Activated naive CD8-positive, alpha-beta T cell treated with anti-CD3 and anti-CD28 coated beads, Interleukin-2, amount 10 ng/mL, durations not matched to agents 7 days and 5 days (primary cell): ENCODE measurements around the gene HPDL. TPM values are rescaled to one million over a fixed set of nuclear protein-coding genes. Genes with fewer than 3 reads are reported as not detected.
"Not testable (repeated sequence)": the region's sequence is repeated elsewhere in the genome, so short reads cannot be mapped to it uniquely, and the experiment has no call there.

Experiments
- ATAC-seq: fragments of 150-1000 bp; cut with Tn5 transposase; one replicate; pipeline ENCODE4 v1.10.0; 2021; ENCODE audit warnings: low read depth, moderate library complexity
- POLR2A ChIA-PET: fragments of 350-600 bp; sonication (Branson Sonifier 250); formaldehyde crosslinking; loops from one replicate; lab custom pipeline; 2021; ENCODE audit warnings: antibody characterized with exemption; lab: Charles Lee
- DNase-seq: peaks from one replicate; pipeline ENCODE4 v3.0.0; 2021
- H3K27ac Mint-ChIP-seq: one replicate; pipeline ENCODE4 v1.8.0; 2022; ENCODE audit warnings: mild to moderate bottlenecking, mixed read lengths
- H3K27me3 Mint-ChIP-seq: one replicate; pipeline ENCODE4 v1.8.0; 2022; ENCODE audit warnings: mild to moderate bottlenecking, moderate library complexity, mixed read lengths
- H3K36me3 Mint-ChIP-seq: one replicate; pipeline ENCODE4 v1.8.0; 2021; ENCODE audit warnings: mild to moderate bottlenecking, mixed read lengths
- H3K4me1 Mint-ChIP-seq: one replicate; pipeline ENCODE4 v1.8.0; 2021; ENCODE audit warnings: mixed read lengths
- H3K4me3 Mint-ChIP-seq: one replicate; pipeline ENCODE4 v1.8.0; 2022; ENCODE audit warnings: mild to moderate bottlenecking, moderate library complexity, mixed read lengths
- H3K9me3 Mint-ChIP-seq: one replicate; pipeline ENCODE4 v1.8.0; 2021; ENCODE audit warnings: mixed read lengths
- total RNA-seq, 2 experiments: library from RNA; stranded (reverse); gene quantifications; one replicate each; pipeline ENCODE4 v1.2.3, GENCODE V29; 2021

The HPDL gene
- total RNA-seq = 10 to 100 TPM in 1 of 2 experiments, 1 to 10 TPM in 1; 8.4 to 10.3 TPM

GRCh38 chr1:45326627-45327623 is at the start of gene HPDL:
Gene HPDL, plus strand, starts transcription at chr1:45326895. Its CDS starts 254 bp downstream, at chr1:45327149.
- no peaks in the 10 kb centered on the region for H3K9me3 Mint-ChIP-seq
- peak within 1 kb of the TSS; percentile 81 for H3K27ac Mint-ChIP-seq
- peak; percentile 83 for ATAC-seq
- POLR2A ChIA-PET = interaction anchor here (0.5 to 5.1 kb wide), 14 partner anchors 8 to 605 kb away, joined by 3 to 94 read pairs (median 6); partner anchors contain the start of genes CCDC163, HECTD3, MMACHC and MUTYH
- peak; percentile 77 for DNase-seq
- peak within 1 kb of the TSS; percentile 82 for H3K4me3 Mint-ChIP-seq
- peaks cover 7% of the 10 kb centered on the region for H3K36me3 Mint-ChIP-seq
- H3K4me1 Mint-ChIP-seq = peaks cover 16% of the 10 kb centered on the region
- peaks cover 4% of the 10 kb centered on the region for H3K27me3 Mint-ChIP-seq

GRCh38 chr1:45282351-45282750 is 44.3 kb upstream of the HPDL start:
- POLR2A ChIA-PET = no interaction called here
- H3K36me3 Mint-ChIP-seq = peaks cover 2% of the 10 kb centered on the region
- no peak overlapping the region for H3K4me3 Mint-ChIP-seq
- H3K27me3 Mint-ChIP-seq = peaks cover 15% of the 10 kb centered on the region
- no peak for DNase-seq
- no peak for ATAC-seq
- H3K9me3 Mint-ChIP-seq = peaks cover 1% of the 10 kb centered on the region
- no peak overlapping the region for H3K27ac Mint-ChIP-seq
- H3K4me1 Mint-ChIP-seq = no peaks in the 10 kb centered on the region

- H3K4me3 Mint-ChIP-seq, H3K9me3 Mint-ChIP-seq, ATAC-seq, POLR2A ChIA-PET, DNase-seq, H3K27me3 Mint-ChIP-seq, H3K36me3 Mint-ChIP-seq, H3K27ac Mint-ChIP-seq, H3K4me1 Mint-ChIP-seq: not testable (repeated sequence)
These were observed 41.8 kb upstream of the HPDL start for GRCh38 chr1:45284858-45285257.

DNA sequence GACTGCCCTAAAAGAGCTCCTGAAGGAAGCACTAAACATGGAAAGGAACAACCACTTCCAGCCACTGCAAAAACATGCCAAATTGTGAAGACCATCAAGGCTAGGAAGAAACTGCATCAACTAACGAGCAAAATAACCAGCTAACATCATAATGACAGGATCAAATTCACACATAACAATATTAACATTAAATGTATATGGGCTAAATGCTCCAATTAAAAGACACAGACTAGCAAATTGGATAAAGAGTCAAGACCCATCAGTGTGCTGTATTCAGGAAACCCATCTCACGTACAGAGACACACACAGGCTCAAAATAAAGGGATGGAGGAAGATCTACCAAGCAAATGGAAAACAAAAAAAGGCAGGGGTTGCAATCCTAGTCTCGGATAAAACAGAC is 40.2 kb upstream of the HPDL start:
- H3K27me3 Mint-ChIP-seq, H3K9me3 Mint-ChIP-seq, H3K36me3 Mint-ChIP-seq, H3K4me3 Mint-ChIP-seq, H3K27ac Mint-ChIP-seq, ATAC-seq, H3K4me1 Mint-ChIP-seq, DNase-seq, POLR2A ChIA-PET: not testable (repeated sequence)

- H3K4me1 Mint-ChIP-seq, H3K4me3 Mint-ChIP-seq, H3K36me3 Mint-ChIP-seq, H3K27ac Mint-ChIP-seq, H3K9me3 Mint-ChIP-seq, DNase-seq, POLR2A ChIA-PET, H3K27me3 Mint-ChIP-seq, ATAC-seq: not testable (repeated sequence)
These were observed 35.7 kb upstream of the HPDL start for GRCh38 chr1:45291002-45291401.

- ATAC-seq = no peak
These were observed 35.0 kb upstream of the HPDL start for GRCh38 chr1:45291716-45292115.

GRCh38 chr1:45297666-45298356 is 28.9 kb upstream of the HPDL start:
- POLR2A ChIA-PET = interaction anchor here (3.0 kb wide), 1 partner anchor 283 kb away, joined by 9 read pairs; no protein-coding TSS in a partner anchor
- DNase-seq = no peak

More at GRCh38 chr1:45291716-45292115, 35.0 kb upstream of the HPDL start:
- H3K9me3 Mint-ChIP-seq = no peaks in the 10 kb centered on the region
- no peaks in the 10 kb centered on the region for H3K36me3 Mint-ChIP-seq
- POLR2A ChIA-PET = interaction anchor here (1.0 kb wide), 1 partner anchor 278 kb away, joined by 3 read pairs; no protein-coding TSS in a partner anchor
- no peak overlapping the region for H3K4me3 Mint-ChIP-seq
- DNase-seq = no peak
- H3K4me1 Mint-ChIP-seq = peaks cover 2% of the 10 kb centered on the region
- H3K27ac Mint-ChIP-seq = no peak overlapping the region
- H3K27me3 Mint-ChIP-seq = no peaks in the 10 kb centered on the region

DNA sequence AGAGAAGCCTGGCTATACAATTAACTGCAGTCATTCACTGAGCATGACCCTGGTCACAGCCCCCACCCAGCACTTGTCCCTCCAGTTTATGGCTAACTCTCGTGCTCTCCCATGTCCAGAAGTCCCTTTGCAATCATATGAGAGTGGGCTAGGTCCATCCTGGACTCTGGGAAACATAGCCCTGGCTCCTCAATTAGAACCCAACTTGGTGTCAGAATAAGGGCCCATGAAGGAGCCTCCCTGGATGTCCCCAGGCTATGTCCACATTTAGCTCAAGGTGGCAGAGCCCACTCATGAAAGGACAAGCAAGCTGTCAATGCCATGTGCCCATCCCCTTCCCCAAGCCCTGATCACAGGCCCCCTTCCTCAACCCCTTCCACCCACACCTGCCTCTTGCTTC is 27.4 kb upstream of the HPDL start:
- H3K4me1 Mint-ChIP-seq = peaks cover 4% of the 10 kb centered on the region
- POLR2A ChIA-PET = interaction anchor here (1.1 to 3.0 kb wide), 2 partner anchors 285 to 287 kb away, joined by 3 to 9 read pairs; partner anchors contain the start of gene UROD
- no peaks in the 10 kb centered on the region for H3K27me3 Mint-ChIP-seq
- ATAC-seq = no peak
- H3K27ac Mint-ChIP-seq = no peak overlapping the region
- H3K9me3 Mint-ChIP-seq = no peaks in the 10 kb centered on the region
- no peak overlapping the region for H3K4me3 Mint-ChIP-seq
- no peak for DNase-seq
- H3K36me3 Mint-ChIP-seq = no peaks in the 10 kb centered on the region

More at GRCh38 chr1:45297666-45298356, 28.9 kb upstream of the HPDL start:
- H3K4me3 Mint-ChIP-seq = no peak overlapping the region
- ATAC-seq = no peak
- H3K4me1 Mint-ChIP-seq = peaks cover 6% of the 10 kb centered on the region
- no peak overlapping the region for H3K27ac Mint-ChIP-seq
- no peaks in the 10 kb centered on the region for H3K36me3 Mint-ChIP-seq
- no peaks in the 10 kb centered on the region for H3K27me3 Mint-ChIP-seq
- no peaks in the 10 kb centered on the region for H3K9me3 Mint-ChIP-seq

- POLR2A ChIA-PET = interaction anchor here (0.5 to 3.0 kb wide), 6 partner anchors 286 to 578 kb away, joined by 3 to 9 read pairs (median 4); partner anchors contain the start of genes RNU5D-1 and UROD
- DNase-seq (no peak), ATAC-seq (no peak)
- Mint-ChIP-seq H3K4me1 (peaks cover 10% of the 10 kb centered on the region), H3K27ac (no peak overlapping the region), H3K27me3 (no peaks in the 10 kb centered on the region), H3K36me3 (no peaks in the 10 kb centered on the region), H3K9me3 (no peaks in the 10 kb centered on the region), H3K4me3 (no peak overlapping the region)
These were observed 26.6 kb upstream of the HPDL start for GRCh38 chr1:45299981-45300668.

DNA sequence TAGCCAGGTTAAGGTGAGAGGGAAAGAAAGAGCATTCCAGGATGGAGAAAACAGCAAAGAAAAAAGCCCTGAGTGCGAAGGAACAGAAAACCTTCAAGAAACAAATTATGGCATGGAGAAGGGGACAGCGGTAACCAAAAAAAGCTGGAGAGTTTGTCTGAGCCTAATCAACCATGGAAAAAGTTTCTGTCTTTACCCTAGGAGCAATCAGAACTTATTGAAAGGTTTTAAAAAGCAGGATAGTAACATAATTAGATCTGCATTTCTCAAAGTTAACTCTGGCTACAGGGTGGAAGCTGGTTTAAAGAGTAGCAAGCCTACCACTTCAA is 26.1 kb upstream of the HPDL start:
- Mint-ChIP-seq H3K9me3 (no peaks in the 10 kb centered on the region), H3K27me3 (no peaks in the 10 kb centered on the region), H3K4me1 (peaks cover 14% of the 10 kb centered on the region), H3K36me3 (no peaks in the 10 kb centered on the region), H3K27ac (no peak overlapping the region), H3K4me3 (no peak overlapping the region)
- no peak for DNase-seq
- POLR2A ChIA-PET = interaction anchor here (0.5 to 3.0 kb wide), 5 partner anchors 286 to 579 kb away, joined by 3 to 9 read pairs (median 4); partner anchors contain the start of gene RNU5D-1
- ATAC-seq = no peak

DNA sequence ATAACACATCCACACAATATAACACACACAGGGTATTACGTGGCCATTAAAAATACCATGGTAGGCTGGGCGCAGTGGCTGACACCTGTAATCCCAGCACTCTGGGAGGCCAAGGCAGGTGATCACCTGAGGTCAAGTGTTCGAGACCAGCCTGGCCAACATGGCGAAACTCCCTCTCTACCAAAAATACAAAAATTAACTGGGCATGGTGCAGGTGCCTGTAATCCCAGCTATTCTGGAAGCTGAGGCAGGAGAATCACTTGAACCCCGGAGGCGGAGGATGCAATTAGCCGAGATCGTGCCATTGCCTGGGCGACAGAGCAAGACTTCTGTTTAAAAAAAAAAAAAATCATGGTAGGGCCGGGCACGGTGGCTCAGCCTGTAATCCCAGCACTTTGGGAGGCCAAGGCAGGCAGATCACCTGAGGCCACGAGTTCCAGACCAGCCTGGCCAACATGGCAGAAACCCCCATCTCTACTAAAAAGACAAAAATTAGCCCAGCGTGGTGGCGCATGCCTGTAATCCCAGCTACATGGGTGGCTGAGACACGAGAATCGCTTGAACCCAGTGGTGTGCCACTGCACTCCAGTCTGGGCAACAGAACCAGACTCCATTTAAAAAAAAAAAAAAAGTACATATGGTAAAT is 24.1 kb upstream of the HPDL start:
- Mint-ChIP-seq H3K27ac (peak overlapping the region; percentile 32), H3K36me3 (no peaks in the 10 kb centered on the region)
- no peak for DNase-seq

More for the DNA sequence above, 24.1 kb upstream of the HPDL start:
- Mint-ChIP-seq H3K9me3 (no peaks in the 10 kb centered on the region), H3K27me3 (no peaks in the 10 kb centered on the region), H3K4me1 (peaks cover 28% of the 10 kb centered on the region), H3K4me3 (peak overlapping the region; percentile 70)
- POLR2A ChIA-PET = interaction anchor here (1.0 to 5.5 kb wide), 9 partner anchors 38 to 581 kb away, joined by 4 to 84 read pairs (median 9); partner anchors contain the start of genes EIF2B3, HECTD3, MUTYH and PLK3
- no peak for ATAC-seq
